PC-9 (cell line): ENCODE measurements around the gene SEMA5A.

Source experiments
- EZH2 ChIP-seq: fragments of 200-600 bp; sonication (generic); IDR thresholded peaks from 2 replicates; pipeline ENCODE4 v1.8.0; 2017; ENCODE audit warnings: antibody characterized with exemption, low read depth
- TF ChIP-seq, protein P1 (sequence below): fragments of 200-600 bp; sonication (generic); conservative IDR thresholded peaks from 2 replicates; pipeline ENCODE4 v1.6.1; 2017; ENCODE audit warnings: mixed run types, antibody characterized with exemption, mild to moderate bottlenecking, moderate library complexity

DNA sequence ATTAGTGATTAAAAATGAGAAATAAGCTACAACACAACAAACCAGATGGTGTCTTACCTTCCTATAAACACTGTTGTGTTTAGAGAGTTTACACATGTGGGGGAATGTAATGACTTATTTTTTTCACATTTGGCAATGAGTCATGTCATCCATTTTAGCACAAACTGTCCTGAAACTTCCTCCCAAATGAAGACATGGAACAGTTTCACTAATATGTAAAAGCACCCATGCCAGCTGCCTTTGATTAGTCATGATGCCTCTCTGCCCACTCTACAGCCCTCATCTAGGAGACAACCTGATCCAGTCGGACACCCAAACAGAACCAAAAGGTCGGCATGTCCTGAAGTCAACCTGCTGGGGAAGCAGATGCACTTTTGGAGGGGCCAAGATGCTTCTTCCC lies 98.2 kb downstream of the SEMA5A start:
- TF ChIP-seq, protein P1, sequence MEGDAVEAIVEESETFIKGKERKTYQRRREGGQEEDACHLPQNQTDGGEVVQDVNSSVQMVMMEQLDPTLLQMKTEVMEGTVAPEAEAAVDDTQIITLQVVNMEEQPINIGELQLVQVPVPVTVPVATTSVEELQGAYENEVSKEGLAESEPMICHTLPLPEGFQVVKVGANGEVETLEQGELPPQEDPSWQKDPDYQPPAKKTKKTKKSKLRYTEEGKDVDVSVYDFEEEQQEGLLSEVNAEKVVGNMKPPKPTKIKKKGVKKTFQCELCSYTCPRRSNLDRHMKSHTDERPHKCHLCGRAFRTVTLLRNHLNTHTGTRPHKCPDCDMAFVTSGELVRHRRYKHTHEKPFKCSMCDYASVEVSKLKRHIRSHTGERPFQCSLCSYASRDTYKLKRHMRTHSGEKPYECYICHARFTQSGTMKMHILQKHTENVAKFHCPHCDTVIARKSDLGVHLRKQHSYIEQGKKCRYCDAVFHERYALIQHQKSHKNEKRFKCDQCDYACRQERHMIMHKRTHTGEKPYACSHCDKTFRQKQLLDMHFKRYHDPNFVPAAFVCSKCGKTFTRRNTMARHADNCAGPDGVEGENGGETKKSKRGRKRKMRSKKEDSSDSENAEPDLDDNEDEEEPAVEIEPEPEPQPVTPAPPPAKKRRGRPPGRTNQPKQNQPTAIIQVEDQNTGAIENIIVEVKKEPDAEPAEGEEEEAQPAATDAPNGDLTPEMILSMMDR, result no peak
- TF ChIP-seq EZH2, result no peak
